H1 (cell line): ENCODE results near the gene HCST. TPM values are rescaled to one million over a fixed set of nuclear protein-coding genes. Genes with fewer than 3 reads are reported as not detected.

Source experiments
- CTCF ChIA-PET: fragments of 300-600 bp; sonication (Branson Sonifier 250); formaldehyde crosslinking; loops from one replicate; lab custom pipeline; 2021; ENCODE audit not compliant: partially characterized antibody; lab: Charles Lee
- POLR2A ChIA-PET: fragments of 300-600 bp; sonication (Branson Sonifier 250); formaldehyde crosslinking; loops from one replicate; lab custom pipeline; 2021; ENCODE audit warnings: inconsistent platforms; ENCODE audit not compliant: partially characterized antibody; lab: Charles Lee
- DNase-seq, 2 experiments: peaks; one replicate each; pipeline versions ENCODE4 v3.0.0 to v3.0.0-alpha.2; 2010 to 2022; ENCODE audit warnings: low spot score in 2 of 2, low read depth in 1 of 2, mixed read lengths in 1 of 2
- FAIRE-seq: peaks from 2 replicates; lab custom pipeline; 2011; peaks lifted over from hg19 to GRCh38; lab: Jason Lieb, UNC
- H2AFZ ChIP-seq: 2 replicates; pipeline ENCODE4 v1.8.1; 2012; ENCODE audit warnings: low read length, inconsistent platforms
- H2AK5ac ChIP-seq: 2 replicates; pipeline ENCODE4 v1.6.1; 2013; ENCODE audit warnings: low read depth, low read length
- H2BK120ac ChIP-seq: replicated peaks from 2 replicates; pipeline ENCODE3; 2013; ENCODE audit warnings: low read depth, low read length, inconsistent platforms
- H2BK12ac ChIP-seq: 2 replicates; pipeline ENCODE4 v1.6.1; 2013; ENCODE audit warnings: low read depth, low read length
- H2BK15ac ChIP-seq: 2 replicates; pipeline ENCODE4 v1.6.1; 2013; ENCODE audit warnings: low read length
- H2BK20ac ChIP-seq: 2 replicates; pipeline ENCODE4 v1.6.1; 2013; ENCODE audit warnings: low read length
- H2BK5ac ChIP-seq: 2 replicates; pipeline ENCODE4 v1.6.1; 2013; ENCODE audit warnings: low read depth, low read length
- H3K14ac ChIP-seq: 2 replicates; pipeline ENCODE4 v1.6.1; 2013; ENCODE audit warnings: inconsistent platforms; ENCODE audit not compliant: insufficient read length
- H3K18ac ChIP-seq: 2 replicates; pipeline ENCODE4 v1.6.1; 2013; ENCODE audit warnings: low read length; ENCODE audit errors: extremely low read depth
- H3K23ac ChIP-seq: 2 replicates; pipeline ENCODE4 v1.6.1; 2013; ENCODE audit warnings: inconsistent platforms; ENCODE audit not compliant: insufficient read length
- H3K23me2 ChIP-seq: 2 replicates; pipeline ENCODE4 v1.6.1; 2013; ENCODE audit warnings: low read depth, low read length
- H3K27ac ChIP-seq: 2 replicates; pipeline ENCODE4 v1.6.1; 2011; ENCODE audit warnings: low read depth, low read length, inconsistent platforms
- H3K27me3 ChIP-seq, 4 experiments: replicated peaks in 1 of 4; 1 replicate in 1 of 4; 2 replicates in 3 of 4; pipeline versions ENCODE4 v1.6.1 to v1.8.1; 2011 to 2013; ENCODE audit warnings: low read length in 3 of 4, mild to moderate bottlenecking in 3 of 4, inconsistent platforms in 2 of 4, mixed read lengths in 2 of 4, moderate library complexity in 1 of 4; ENCODE audit not compliant: control insufficient read depth in 3 of 4, insufficient read depth in 3 of 4; ENCODE audit errors: extremely low read depth in 1 of 4
- H3K36me3 ChIP-seq, 4 experiments: 2 replicates each; pipeline versions ENCODE4 v1.6.1 to v1.8.1; 2011 to 2013; ENCODE audit warnings: mild to moderate bottlenecking in 4 of 4, low read length in 3 of 4, moderate library complexity in 2 of 4, control low read depth in 1 of 4, inconsistent platforms in 1 of 4; ENCODE audit not compliant: insufficient read depth in 4 of 4, control insufficient read depth in 2 of 4
- H3K4ac ChIP-seq: replicated peaks from 2 replicates; pipeline ENCODE3; 2013; ENCODE audit warnings: low read length, low read depth, mixed read lengths, inconsistent platforms; ENCODE audit not compliant: insufficient read length
- H3K4me1 ChIP-seq, 4 experiments: replicated peaks in 1 of 4; 1 replicate in 1 of 4; 2 replicates in 3 of 4; pipeline versions ENCODE4 v1.6.1 to v1.8.1; 2011 to 2013; ENCODE audit warnings: low read length in 3 of 4, inconsistent platforms in 2 of 4, mixed read lengths in 1 of 4; ENCODE audit not compliant: insufficient read depth in 4 of 4, control insufficient read depth in 3 of 4
- H3K4me2 ChIP-seq, 2 experiments: 2 replicates each; pipeline versions ENCODE4 v1.6.1 to v1.8.1; 2011 to 2013; ENCODE audit warnings: low read depth in 2 of 2, low read length in 2 of 2, control low read depth in 1 of 2, inconsistent platforms in 1 of 2, mild to moderate bottlenecking in 1 of 2; ENCODE audit not compliant: insufficient read depth in 1 of 2
- H3K4me3 ChIP-seq, 4 experiments: fragments of 200-600, 300-600 bp in 1 of 4; sonication (generic), shearing (Covaris generic), sonication (Bioruptor Twin) in 1 of 4; 2 replicates each; pipeline versions ENCODE4 v1.5.1 to v1.8.1; 2011 to 2016; ENCODE audit warnings: low read length in 4 of 4, low read depth in 3 of 4, control low read depth in 2 of 4, inconsistent platforms in 2 of 4, mild to moderate bottlenecking in 2 of 4, mixed read lengths in 1 of 4, moderate library complexity in 1 of 4; ENCODE audit not compliant: insufficient read depth in 2 of 4; ENCODE audit errors: extremely low read depth in 1 of 4
- H3K56ac ChIP-seq: replicated peaks from 2 replicates; pipeline ENCODE3; 2013; ENCODE audit warnings: low read depth, mild to moderate bottlenecking, mixed read lengths, low read length, inconsistent platforms; ENCODE audit not compliant: insufficient read length
- H3K79me1 ChIP-seq: 2 replicates; pipeline ENCODE4 v1.6.1; 2013; ENCODE audit warnings: low read depth, low read length, control low read depth
- H3K79me2 ChIP-seq, 2 experiments: 2 replicates each; pipeline versions ENCODE4 v1.6.1 to v1.8.1; 2012 to 2013; ENCODE audit warnings: low read length in 2 of 2, mild to moderate bottlenecking in 2 of 2, inconsistent platforms in 1 of 2; ENCODE audit not compliant: insufficient read depth in 2 of 2, control insufficient read depth in 1 of 2
- H3K9ac ChIP-seq, 4 experiments: replicated peaks in 1 of 4; 1 replicate in 1 of 4; 2 replicates in 3 of 4; pipeline versions ENCODE4 v1.6.1 to v1.8.1; 2011 to 2013; ENCODE audit warnings: low read depth in 3 of 4, low read length in 3 of 4, control low read depth in 2 of 4, mild to moderate bottlenecking in 2 of 4, moderate library complexity in 2 of 4, inconsistent platforms in 1 of 4; ENCODE audit errors: extremely low read depth in 1 of 4
- H3K9me3 ChIP-seq, 2 experiments: 2 replicates each; pipeline versions ENCODE4 v1.6.1 to v1.8.1; 2012 to 2013; ENCODE audit warnings: mild to moderate bottlenecking in 2 of 2, moderate library complexity in 2 of 2, control low read depth in 1 of 2, inconsistent platforms in 1 of 2, low read depth in 1 of 2, low read length in 1 of 2, mixed read lengths in 1 of 2; ENCODE audit not compliant: insufficient read depth in 2 of 2
- H4K20me1 ChIP-seq, 2 experiments: replicated peaks in 1 of 2; 2 replicates each; pipeline versions ENCODE3 to v1.8.1; 2011 to 2013; ENCODE audit warnings: inconsistent platforms in 2 of 2, low read length in 2 of 2, mild to moderate bottlenecking in 1 of 2; ENCODE audit not compliant: insufficient read depth in 2 of 2, control insufficient read depth in 1 of 2
- H4K5ac ChIP-seq: 2 replicates; pipeline ENCODE4 v1.6.1; 2013; ENCODE audit warnings: low read length, low read depth, mixed read lengths, inconsistent platforms; ENCODE audit not compliant: insufficient read length
- H4K8ac ChIP-seq: 2 replicates; pipeline ENCODE4 v1.8.0; 2013; ENCODE audit warnings: mild to moderate bottlenecking, moderate library complexity, low read length, inconsistent platforms; ENCODE audit not compliant: insufficient read depth; ENCODE audit errors: extremely low read depth
- H4K91ac ChIP-seq: replicated peaks from 2 replicates; pipeline ENCODE3; 2013; ENCODE audit warnings: low read length, mixed read lengths, inconsistent platforms; ENCODE audit not compliant: insufficient read length
- KDM5A ChIP-seq: fragments of 200-600 bp; IDR thresholded peaks from 2 replicates; pipeline ENCODE4 v1.7.1; 2012; ENCODE audit warnings: mild to moderate bottlenecking, low read length, inconsistent platforms, mixed read lengths
- RAD21 ChIP-seq, 2 experiments: IDR thresholded peaks in 1 of 2; conservative IDR thresholded peaks in 1 of 2; 2 replicates each; pipeline ENCODE4 v1.6.1; 2011; ENCODE audit warnings: low read depth in 2 of 2, low read length in 2 of 2, improper control_type of control experiment in 1 of 2, inconsistent platforms in 1 of 2, mild to moderate bottlenecking in 1 of 2, moderate library complexity in 1 of 2
- WGBS, 2 experiments: shearing (Covaris generic) in 1 of 2; methylation state at CpG; one replicate each; pipeline versions ENCODE4 v1.1.6 to v1.1.7; 2013 to 2015; ENCODE audit warnings: low lambda C conversion rate in 2 of 2, mixed read lengths in 2 of 2, inconsistent platforms in 1 of 2, low coverage in 1 of 2, missing lambda C conversion rate in 1 of 2; ENCODE audit not compliant: insufficient replicate concordance in 2 of 2, insufficient coverage in 1 of 2, insufficient read length in 1 of 2; ENCODE audit errors: extremely low coverage in 1 of 2, missing lambda C conversion rate in 1 of 2; 5-methylcytosine and 5-hydroxymethylcytosine counted together
- polyA plus RNA-seq, 7 experiments: library from polyadenylated mRNA; depleted of rRNA in 3 of 7; stranded (reverse) in 5 of 7; unstranded in 2 of 7; fragments of >200 nt in 5 of 7; fragments of 200-250 nt in 2 of 7; gene quantifications; 1 replicate in 5 of 7; 2 replicates in 1 of 7; 4 replicates in 1 of 7; pipeline versions ENCODE4 v1.2.1 to v1.2.3, GENCODE V29; 2011 to 2013; ENCODE audit warnings: missing spikeins in 2 of 7, mixed read lengths in 2 of 7
- total RNA-seq: library from RNA; stranded (reverse); fragmentation: NEBNext Ultra II Directional; extraction: Animal tissue kit (Norgen Biotek cat#: 25700); gene quantifications from 2 replicates; pipeline ENCODE4 v1.2.1, GENCODE V29; 2021
- TF ChIP-seq, protein P1 (sequence below), 3 experiments: IDR thresholded peaks; 1 replicate in 2 of 3; 2 replicates in 1 of 3; pipeline versions ENCODE4 v1.5.1 to v1.6.1; 2011; ENCODE audit warnings: low read length in 3 of 3, mild to moderate bottlenecking in 3 of 3, inconsistent platforms in 2 of 3, low read depth in 1 of 3, moderate library complexity in 1 of 3; ENCODE audit not compliant: insufficient read depth in 1 of 3; ENCODE audit errors: control extremely low read depth in 1 of 3

Gene HCST
- total and polyA plus RNA-seq, 2 of the 8 experiments (the other 6 are each of a cell fraction or from before 2014, with no cell fraction given): 2.8 TPM; not detected in 1

DNA sequence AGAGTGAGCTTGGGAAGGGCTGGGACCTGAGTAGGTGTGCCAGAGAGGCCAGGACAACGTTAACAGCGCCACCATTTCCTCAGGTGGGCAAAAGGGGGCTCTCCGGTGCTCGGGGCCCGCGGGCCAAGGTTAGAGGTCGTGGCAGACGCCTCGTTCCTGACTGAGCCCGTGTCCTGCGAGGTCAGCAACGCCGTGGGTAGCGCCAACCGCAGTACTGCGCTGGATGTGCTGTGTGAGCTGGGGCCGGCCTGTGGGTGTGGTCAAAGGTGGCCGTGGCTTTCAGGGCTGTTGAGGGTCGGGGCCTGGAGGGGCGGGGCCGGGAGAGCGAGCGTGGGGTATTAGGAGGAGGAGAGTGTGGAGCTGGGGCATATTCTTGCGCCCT lies 41.9 kb upstream of the HCST start:
- POLR2A ChIA-PET: interaction anchor here (0.6 to 1.7 kb wide), 8 partner anchors 10 to 193 kb away, joined by 3 to 20 read pairs (median 4); partner anchors contain the start of genes SYNE4 and THAP8
- peak overlapping the region; percentile 48; the same call in 1 of the 2 replicates for H3K18ac ChIP-seq
- no peak overlapping the region for H2BK15ac ChIP-seq
- H4K8ac ChIP-seq: no peak overlapping the region
- H3K9ac ChIP-seq: no peak overlapping the region
- H3K79me2 ChIP-seq: no peaks in the 10 kb centered on the region
- CTCF ChIA-PET: interaction anchor here (0.6 to 2.9 kb wide), 7 partner anchors 10 to 725 kb away, joined by 3 to 18 read pairs (median 4); no protein-coding TSS in a partner anchor
- H3K36me3 ChIP-seq: no peaks in the 10 kb centered on the region
- H3K27me3 ChIP-seq: peaks cover 7 to 64% (median 58%) of the 10 kb centered on the region in 4 experiments
- H3K23me2 ChIP-seq: peaks cover 22% of the 10 kb centered on the region
- no peak for TF ChIP-seq KDM5A
- TF ChIP-seq, protein P1, sequence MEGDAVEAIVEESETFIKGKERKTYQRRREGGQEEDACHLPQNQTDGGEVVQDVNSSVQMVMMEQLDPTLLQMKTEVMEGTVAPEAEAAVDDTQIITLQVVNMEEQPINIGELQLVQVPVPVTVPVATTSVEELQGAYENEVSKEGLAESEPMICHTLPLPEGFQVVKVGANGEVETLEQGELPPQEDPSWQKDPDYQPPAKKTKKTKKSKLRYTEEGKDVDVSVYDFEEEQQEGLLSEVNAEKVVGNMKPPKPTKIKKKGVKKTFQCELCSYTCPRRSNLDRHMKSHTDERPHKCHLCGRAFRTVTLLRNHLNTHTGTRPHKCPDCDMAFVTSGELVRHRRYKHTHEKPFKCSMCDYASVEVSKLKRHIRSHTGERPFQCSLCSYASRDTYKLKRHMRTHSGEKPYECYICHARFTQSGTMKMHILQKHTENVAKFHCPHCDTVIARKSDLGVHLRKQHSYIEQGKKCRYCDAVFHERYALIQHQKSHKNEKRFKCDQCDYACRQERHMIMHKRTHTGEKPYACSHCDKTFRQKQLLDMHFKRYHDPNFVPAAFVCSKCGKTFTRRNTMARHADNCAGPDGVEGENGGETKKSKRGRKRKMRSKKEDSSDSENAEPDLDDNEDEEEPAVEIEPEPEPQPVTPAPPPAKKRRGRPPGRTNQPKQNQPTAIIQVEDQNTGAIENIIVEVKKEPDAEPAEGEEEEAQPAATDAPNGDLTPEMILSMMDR (IDR thresholded peaks at IDR 0.05; ENCODE audit: control extremely low read depth in 1 of 3, insufficient read depth in 1 of 3, low read depth in 1 of 3, low read length in 3 of 3): peak; percentile 10 to 31 (median 27); a peak in 3 of 4 replicates
- peak in 1 of 2 experiments; percentile 7; a peak in 2 of 4 replicates for TF ChIP-seq RAD21 (IDR thresholded peaks at IDR 0.05 in 1 of 2, conservative IDR thresholded peaks at IDR 0.05 in 1 of 2; ENCODE audit: low read depth in 2 of 2, low read length in 2 of 2)
- 9% methylated on average over 19 of the region's 24 CpGs; no CpG with 5 or more reads in 1 of the 2 experiments for WGBS, 2 experiments
- no peak overlapping the region for H3K14ac ChIP-seq
- H2BK5ac ChIP-seq: no peak overlapping the region
- H3K27ac ChIP-seq: no peak overlapping the region
- peak overlapping the region; percentile 80 to 96 for H3K4me2 ChIP-seq
- H3K9me3 ChIP-seq: no peaks in the 10 kb centered on the region
- no peak overlapping the region for H3K56ac ChIP-seq
- H3K79me1 ChIP-seq: no peaks in the 10 kb centered on the region
- H4K5ac ChIP-seq: no peak overlapping the region
- no peak overlapping the region for H2AK5ac ChIP-seq
- H3K4me1 ChIP-seq: peaks cover 0 to 20% (median 12%) of the 10 kb centered on the region in 4 experiments; a peak in 6 of 7 replicates
- H3K23ac ChIP-seq: no peak overlapping the region
- 0 out of 2 replicates have a peak overlapping the region, but pooled peaks have one; percentile 39 for H2BK12ac ChIP-seq
- H4K91ac ChIP-seq: no peak overlapping the region
- DNase-seq (peak in 1 of 2 experiments; percentile 60), FAIRE-seq (no peak)
- H2BK120ac ChIP-seq: no peak overlapping the region
- H3K4ac ChIP-seq: no peak overlapping the region
- peaks cover 0 to 3% of the 10 kb centered on the region in 2 experiments for H4K20me1 ChIP-seq
- no peak overlapping the region for H2AFZ ChIP-seq
- H2BK20ac ChIP-seq: no peak overlapping the region
- H3K4me3 ChIP-seq: peak overlapping the region; percentile 30 to 60 (median 51)
